Gastroesophageal sphincter (tissue), 3 donors: ENCODE measurements around the gene NCAPD3.

ENCODE experiments used
- CTCF ChIP-seq, 4 experiments: fragments of 200-600 bp in 2 of 4; fragments of 450-650 bp in 2 of 4; sonication (generic) in 1 of 4; IDR thresholded peaks; one replicate each; pipeline ENCODE4 v1.5.1; 2017 to 2019; ENCODE audit warnings: antibody characterized with exemption in 4 of 4, mild to moderate bottlenecking in 2 of 4, moderate library complexity in 2 of 4
- EP300 ChIP-seq: sonication (generic); formaldehyde crosslinking; IDR thresholded peaks from one replicate; pipeline ENCODE4 v1.6.1; 2017; ENCODE audit warnings: antibody characterized with exemption, mild to moderate bottlenecking
- POLR2A ChIP-seq, 2 donors: fragments of 450-650 bp; IDR thresholded peaks; one replicate each; pipeline ENCODE4 v1.6.1; 2017; ENCODE audit warnings: antibody characterized with exemption in 2 of 2, mild to moderate bottlenecking in 2 of 2, moderate library complexity in 1 of 2
- POLR2AphosphoS5 ChIP-seq: sonication (generic); formaldehyde crosslinking; IDR thresholded peaks from one replicate; pipeline ENCODE4 v1.6.1; 2017; ENCODE audit warnings: antibody characterized with exemption

GRCh38 chr11:134216816-134217215 is 7.0 kb downstream of the NCAPD3 start:
- no peak for TF ChIP-seq POLR2AphosphoS5
- no peak for TF ChIP-seq CTCF (IDR thresholded peaks at IDR 0.05)
- TF ChIP-seq POLR2A (IDR thresholded peaks at IDR 0.05), result no peak
- no peak for TF ChIP-seq EP300
